GM20000 (cell line): Measurements from ENCODE around the gene GIGYF1.

Experiments used
- DNase-seq: peaks from one replicate; pipeline ENCODE4 v3.0.0; 2012; ENCODE audit warnings: low spot score
- CTCF ChIP-seq: IDR thresholded peaks from 2 replicates; pipeline ENCODE4 v1.5.1; 2012; ENCODE audit warnings: mild to moderate bottlenecking, control low read depth; ENCODE audit errors: extremely low read depth, missing control alignments

Gene GIGYF1

GRCh38 chr7:100682228-100682741 lies 11.8 kb downstream of the GIGYF1 start:
- no peak for DNase-seq
- TF ChIP-seq CTCF, result no peak

- no peak for TF ChIP-seq CTCF
- DNase-seq, result peak; percentile 25
These were observed 12.4 kb downstream of the GIGYF1 start for GRCh38 chr7:100681491-100682227.

- TF ChIP-seq CTCF, result no peak
- peak; percentile 27 for DNase-seq
These were observed 13.3 kb downstream of the GIGYF1 start for GRCh38 chr7:100680576-100681271.

GRCh38 chr7:100679927-100680575 lies 14.0 kb downstream of the GIGYF1 start:
- peak; percentile 24 for DNase-seq
- no peak for TF ChIP-seq CTCF

GRCh38 chr7:100679129-100679926 lies 14.7 kb downstream of the GIGYF1 start:
- no peak for TF ChIP-seq CTCF
- DNase-seq, result peak; percentile 30

GRCh38 chr7:100678291-100678984 lies 15.6 kb downstream of the GIGYF1 start:
- DNase-seq, result peak; percentile 22
- no peak for TF ChIP-seq CTCF
